ENCODE data around the gene C9orf72. TPM values are rescaled to one million over a fixed set of nuclear protein-coding genes. Genes with fewer than 3 reads are reported as not detected.

C9orf72 gene
- total RNA-seq, 2 experiments from 2014 or later, result 13.7 to 16.4 TPM

GRCh38 chr9:27595733-27596132, 22.5 kb upstream of the C9orf72 start:
- H3K4me1 Mint-ChIP-seq, result no peaks in the 10 kb centered on the region
- no peak overlapping the region for H3K27ac Mint-ChIP-seq
- H3K4me3 Mint-ChIP-seq, result no peak overlapping the region
- POLR2A ChIA-PET, result no interaction called here
- H3K27me3 Mint-ChIP-seq, result peaks cover 18% of the 10 kb centered on the region
- no peak for DNase-seq
- ATAC-seq (ENCODE audit: low read depth), result no peak
- H3K36me3 Mint-ChIP-seq, result no peaks in the 10 kb centered on the region
- H3K9me3 Mint-ChIP-seq, result no peaks in the 10 kb centered on the region

- Mint-ChIP-seq H3K27ac (no peak overlapping the region), H3K27me3 (peaks cover 16% of the 10 kb centered on the region), H3K9me3 (peaks cover 2% of the 10 kb centered on the region), H3K36me3 (no peaks in the 10 kb centered on the region), H3K4me3 (no peak overlapping the region), H3K4me1 (no peaks in the 10 kb centered on the region)
- no peak for DNase-seq
- no peak for ATAC-seq (ENCODE audit: low read depth)
- POLR2A ChIA-PET, result no interaction called here
Measured at GRCh38 chr9:27591672-27592071, 18.4 kb upstream of the C9orf72 start.

- DNase-seq, result no peak
- H3K9me3 Mint-ChIP-seq, result peaks cover 2% of the 10 kb centered on the region
- H3K4me1 Mint-ChIP-seq, result no peaks in the 10 kb centered on the region
Measured at GRCh38 chr9:27591093-27591492, 17.8 kb upstream of the C9orf72 start.

GRCh38 chr9:27590651-27591050, 17.4 kb upstream of the C9orf72 start:
- H3K9me3 Mint-ChIP-seq, result peaks cover 2% of the 10 kb centered on the region
- no peak overlapping the region for H3K4me3 Mint-ChIP-seq
- H3K4me1 Mint-ChIP-seq, result no peaks in the 10 kb centered on the region
- ATAC-seq (ENCODE audit: low read depth) (no peak), DNase-seq (no peak)
- peaks cover 16% of the 10 kb centered on the region for H3K27me3 Mint-ChIP-seq
- H3K27ac Mint-ChIP-seq, result no peak overlapping the region
- no peaks in the 10 kb centered on the region for H3K36me3 Mint-ChIP-seq
- POLR2A ChIA-PET, result no interaction called here

More at GRCh38 chr9:27591093-27591492, 17.8 kb upstream of the C9orf72 start:
- Mint-ChIP-seq H3K27ac (no peak overlapping the region), H3K27me3 (peaks cover 16% of the 10 kb centered on the region), H3K36me3 (no peaks in the 10 kb centered on the region), H3K4me3 (no peak overlapping the region)
- ATAC-seq (ENCODE audit: low read depth), result no peak
- POLR2A ChIA-PET, result no interaction called here

- Mint-ChIP-seq H3K9me3 (peaks cover 2% of the 10 kb centered on the region), H3K4me3 (no peak overlapping the region)
Measured at GRCh38 chr9:27589462-27589861, 16.2 kb upstream of the C9orf72 start.

GRCh38 chr9:27586304-27586703, 13.0 kb upstream of the C9orf72 start:
- Mint-ChIP-seq H3K4me1 (no peaks in the 10 kb centered on the region), H3K36me3 (no peaks in the 10 kb centered on the region), H3K27ac (no peak overlapping the region), H3K27me3 (peaks cover 17% of the 10 kb centered on the region), H3K9me3 (peaks cover 2% of the 10 kb centered on the region), H3K4me3 (no peak overlapping the region)
- ATAC-seq (ENCODE audit: low read depth), result no peak
- DNase-seq, result no peak
- POLR2A ChIA-PET, result no interaction called here

More at GRCh38 chr9:27589462-27589861, 16.2 kb upstream of the C9orf72 start:
- no peaks in the 10 kb centered on the region for H3K36me3 Mint-ChIP-seq
- DNase-seq, result no peak
- no peaks in the 10 kb centered on the region for H3K4me1 Mint-ChIP-seq
- ATAC-seq (ENCODE audit: low read depth), result no peak
- POLR2A ChIA-PET, result no interaction called here
- peaks cover 16% of the 10 kb centered on the region for H3K27me3 Mint-ChIP-seq
- no peak overlapping the region for H3K27ac Mint-ChIP-seq

- peaks cover 15% of the 10 kb centered on the region for H3K27me3 Mint-ChIP-seq
- no peak overlapping the region for H3K27ac Mint-ChIP-seq
- DNase-seq, result no peak
- no peaks in the 10 kb centered on the region for H3K4me1 Mint-ChIP-seq
- no peaks in the 10 kb centered on the region for H3K36me3 Mint-ChIP-seq
- no peak overlapping the region for H3K4me3 Mint-ChIP-seq
- POLR2A ChIA-PET, result no interaction called here
- H3K9me3 Mint-ChIP-seq, result peaks cover 2% of the 10 kb centered on the region
- ATAC-seq (ENCODE audit: low read depth), result no peak
Measured at GRCh38 chr9:27584931-27585330, 11.7 kb upstream of the C9orf72 start.

GRCh38 chr9:27582794-27583193, 9.5 kb upstream of the C9orf72 start:
- Mint-ChIP-seq H3K4me1 (no peaks in the 10 kb centered on the region), H3K4me3 (no peak overlapping the region), H3K9me3 (peaks cover 7% of the 10 kb centered on the region), H3K36me3 (no peaks in the 10 kb centered on the region), H3K27me3 (peaks cover 15% of the 10 kb centered on the region), H3K27ac (no peak overlapping the region)
- ATAC-seq (ENCODE audit: low read depth) (no peak), DNase-seq (no peak)
- POLR2A ChIA-PET, result no interaction called here

- peaks cover 7% of the 10 kb centered on the region for H3K9me3 Mint-ChIP-seq
- H3K27me3 Mint-ChIP-seq, result peaks cover 10% of the 10 kb centered on the region
- H3K4me3 Mint-ChIP-seq, result no peak overlapping the region
- ATAC-seq (ENCODE audit: low read depth) (no peak), DNase-seq (no peak)
- POLR2A ChIA-PET, result no interaction called here
- H3K36me3 Mint-ChIP-seq, result no peaks in the 10 kb centered on the region
- H3K27ac Mint-ChIP-seq, result no peak overlapping the region
- H3K4me1 Mint-ChIP-seq, result no peaks in the 10 kb centered on the region
Measured at GRCh38 chr9:27581826-27582225, 8.5 kb upstream of the C9orf72 start.

- POLR2A ChIA-PET, result interaction anchor here (0.8 to 2.3 kb wide), 7 partner anchors 10 to 682 kb away, joined by 3 to 9 read pairs (median 4); partner anchors contain the start of gene IFT74
- H3K27me3 Mint-ChIP-seq, result no peaks in the 10 kb centered on the region
- peak; percentile 82 for DNase-seq
- H3K4me1 Mint-ChIP-seq, result peaks cover 19% of the 10 kb centered on the region
- peak overlapping the region; percentile 100 for H3K27ac Mint-ChIP-seq
- H3K9me3 Mint-ChIP-seq, result peaks cover 7% of the 10 kb centered on the region
- peak; percentile 84 for ATAC-seq (ENCODE audit: low read depth)
- H3K4me3 Mint-ChIP-seq, result peak overlapping the region; percentile 98
- no peaks in the 10 kb centered on the region for H3K36me3 Mint-ChIP-seq
Measured at GRCh38 chr9:27573634-27574590, 631 bp upstream of the C9orf72 start.

- POLR2A ChIA-PET, result interaction anchor here (0.8 to 2.3 kb wide), 6 partner anchors 194 to 681 kb away, joined by 3 to 9 read pairs (median 4); partner anchors contain the start of gene IFT74
- no peaks in the 10 kb centered on the region for H3K9me3 Mint-ChIP-seq
- ATAC-seq (ENCODE audit: low read depth) (peak; percentile 43), DNase-seq (no peak)
- peaks cover 19% of the 10 kb centered on the region for H3K4me1 Mint-ChIP-seq
- peak overlapping the region; percentile 92 for H3K4me3 Mint-ChIP-seq
- peak overlapping the region; percentile 97 for H3K27ac Mint-ChIP-seq
- H3K27me3 Mint-ChIP-seq, result no peaks in the 10 kb centered on the region
- peaks cover 1% of the 10 kb centered on the region for H3K36me3 Mint-ChIP-seq
Measured at GRCh38 chr9:27572566-27572917, 739 bp downstream of the C9orf72 start.

- POLR2A ChIA-PET, result interaction anchor here (0.5 to 2.3 kb wide), 4 partner anchors 24 to 680 kb away, joined by 3 to 9 read pairs (median 4); no protein-coding TSS in a partner anchor
- Mint-ChIP-seq H3K4me3 (peak overlapping the region; percentile 92), H3K27ac (peak overlapping the region; percentile 97), H3K27me3 (no peaks in the 10 kb centered on the region), H3K4me1 (peaks cover 19% of the 10 kb centered on the region), H3K9me3 (no peaks in the 10 kb centered on the region), H3K36me3 (peaks cover 6% of the 10 kb centered on the region)
- no peak for DNase-seq
- ATAC-seq (ENCODE audit: low read depth), result no peak
Measured at GRCh38 chr9:27572061-27572460, 1.2 kb downstream of the C9orf72 start.

GRCh38 chr9:27571011-27571410, 2.3 kb downstream of the C9orf72 start:
- DNase-seq, result no peak
- peak overlapping the region; percentile 57 for H3K27ac Mint-ChIP-seq
- peaks cover 11% of the 10 kb centered on the region for H3K36me3 Mint-ChIP-seq
- ATAC-seq (ENCODE audit: low read depth), result no peak
- H3K9me3 Mint-ChIP-seq, result no peaks in the 10 kb centered on the region
- peaks cover 19% of the 10 kb centered on the region for H3K4me1 Mint-ChIP-seq
- H3K27me3 Mint-ChIP-seq, result no peaks in the 10 kb centered on the region
- POLR2A ChIA-PET, result no interaction called here
- no peak overlapping the region for H3K4me3 Mint-ChIP-seq

GRCh38 chr9:27569406-27569805, 3.9 kb downstream of the C9orf72 start:
- H3K9me3 Mint-ChIP-seq, result no peaks in the 10 kb centered on the region
- no peak for DNase-seq
- H3K4me3 Mint-ChIP-seq, result no peak overlapping the region
- H3K27ac Mint-ChIP-seq, result no peak overlapping the region
- no peak for ATAC-seq (ENCODE audit: low read depth)
- peaks cover 14% of the 10 kb centered on the region for H3K36me3 Mint-ChIP-seq
- no peaks in the 10 kb centered on the region for H3K27me3 Mint-ChIP-seq
- POLR2A ChIA-PET, result no interaction called here
- H3K4me1 Mint-ChIP-seq, result peaks cover 25% of the 10 kb centered on the region
